Erythroblast (primary cell): ENCODE data around the gene SYK.

Source experiments
- GATA1 ChIP-seq: IDR thresholded peaks from 2 replicates; pipeline ENCODE4 v1.6.1; 2011; ENCODE audit warnings: low read depth, mild to moderate bottlenecking, control low read depth, low read length, moderate library complexity
- POLR2A ChIP-seq: IDR thresholded peaks from 2 replicates; pipeline ENCODE4 v1.6.1; 2011; ENCODE audit warnings: mild to moderate bottlenecking, low read length

DNA sequence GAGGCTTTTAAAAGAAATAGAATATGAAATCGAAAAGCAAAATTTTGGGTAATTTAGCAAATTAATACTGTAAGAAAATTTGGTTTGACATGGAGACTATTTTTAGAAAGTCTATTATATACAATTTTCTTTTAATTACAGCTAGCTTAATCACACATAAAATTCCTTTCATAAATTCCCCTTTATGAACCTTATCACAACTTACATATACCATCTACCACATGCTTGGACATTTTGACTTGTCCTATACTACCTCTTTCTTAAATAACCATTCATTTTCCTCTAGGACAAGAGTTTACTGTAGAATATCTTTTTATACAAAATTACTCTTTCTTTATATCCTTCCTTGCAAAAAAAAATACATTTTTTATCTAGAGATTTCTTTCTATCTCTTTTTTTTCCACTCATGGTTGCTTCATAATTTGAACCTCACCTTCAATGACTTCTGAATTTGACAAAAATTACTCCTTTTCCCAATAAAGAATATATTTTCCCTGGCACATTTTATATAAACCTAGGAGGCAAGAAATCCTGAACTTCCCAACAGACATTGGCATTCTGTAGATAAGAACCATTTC is 34.0 kb upstream of the SYK start:
- no peak for TF ChIP-seq POLR2A
- TF ChIP-seq GATA1, result no peak
